Gastrocnemius medialis (tissue), 4 donors: Measurements from ENCODE around the gene SH2D4B. TPM values are rescaled to one million over a fixed set of nuclear protein-coding genes. Genes with fewer than 3 reads are reported as not detected.

Source experiments
- ATAC-seq, 2 donors: fragments of 150-250 bp; one replicate each; pipeline ENCODE4 v1.9.1; 2016
- DNase-seq, 2 donors: peaks; one replicate each; pipeline ENCODE4 v3.0.0-alpha.2; 2019
- H3K27ac ChIP-seq, 4 donors: fragments of 200-600 bp; sonication (generic); 1 replicate in 1 of 4; 2 replicates in 3 of 4; pipeline ENCODE4 v1.5.1; 2016 to 2018; ENCODE audit warnings: mild to moderate bottlenecking in 2 of 4, moderate library complexity in 1 of 4
- H3K27me3 ChIP-seq, 3 donors: fragments of 200-600 bp; sonication (generic) in 2 of 3; 1 replicate in 1 of 3; 2 replicates in 2 of 3; pipeline versions ENCODE4 v1.5.1 to v1.6.0; 2016 to 2019; ENCODE audit warnings: mild to moderate bottlenecking in 1 of 3, moderate library complexity in 1 of 3
- H3K36me3 ChIP-seq, 2 donors: fragments of 200-600 bp; sonication (generic) in 1 of 2; one replicate each; pipeline ENCODE4 v1.5.1; 2017 to 2018
- H3K4me1 ChIP-seq, 2 donors: fragments of 200-600 bp; sonication (generic) in 1 of 2; one replicate each; pipeline ENCODE4 v1.5.1; 2016 to 2017; ENCODE audit warnings: mild to moderate bottlenecking in 2 of 2
- H3K4me3 ChIP-seq, 4 donors: fragments of 200-600 bp; sonication (generic) in 3 of 4; 1 replicate in 1 of 4; 2 replicates in 3 of 4; pipeline ENCODE4 v1.5.1; 2016 to 2019; ENCODE audit warnings: mild to moderate bottlenecking in 2 of 4
- H3K9me3 ChIP-seq, 3 donors: fragments of 200-600 bp; sonication (generic) in 2 of 3; 1 replicate in 1 of 3; 2 replicates in 2 of 3; pipeline ENCODE4 v1.5.1; 2016 to 2019
- CTCF ChIP-seq, 5 experiments: fragments of 450-650 bp in 3 of 5; fragments of 200-600 bp in 2 of 5; sonication (generic) in 2 of 5; IDR thresholded peaks in 4 of 5; conservative IDR thresholded peaks in 1 of 5; 1 replicate in 4 of 5; 2 replicates in 1 of 5; pipeline ENCODE4 v1.5.1; 2016 to 2019; ENCODE audit warnings: antibody characterized with exemption in 5 of 5, mild to moderate bottlenecking in 3 of 5, moderate library complexity in 3 of 5
- POLR2A ChIP-seq, 2 donors: fragments of 450-650 bp; IDR thresholded peaks; one replicate each; pipeline ENCODE4 v1.6.1; 2017; ENCODE audit warnings: antibody characterized with exemption in 2 of 2, mild to moderate bottlenecking in 2 of 2, moderate library complexity in 2 of 2
- in situ Hi-C, 4 donors: fragments of 200-750 bp; cut with MboI; loops; one replicate each; pipeline versions ENCODE4 v1.15.0 to v1.8.0; 2017; ENCODE audit warnings: low sequenced_read_pairs in 4 of 4
- intact Hi-C: fragments of 100-400 bp; cut with DNase I; formaldehyde crosslinking; loops from one replicate; pipeline ENCODE4 v1.15.1; 2023; ENCODE audit warnings: low total_unique reads
- total RNA-seq, 4 donors: library from RNA; depleted of rRNA; stranded (reverse); fragments of >200 nt; gene quantifications; one replicate each; pipeline versions ENCODE4 v1.1.0 to v1.2.3, GENCODE V29; 2016

Gene SH2D4B
- total RNA-seq, 4 donors from 2014 or later: not detected

- Histone ChIP-seq H3K27ac (no peak overlapping the region), H3K4me3 (no peak overlapping the region), H3K9me3 (no peaks in the 10 kb centered on the region), H3K4me1 (no peaks in the 10 kb centered on the region), H3K36me3 (no peaks in the 10 kb centered on the region), H3K27me3 (no peaks in the 10 kb centered on the region)
- in situ Hi-C loops (no loop called here), intact Hi-C loops (no loop called here)
- no peak for TF ChIP-seq CTCF (IDR thresholded peaks at IDR 0.05 in 4 of 5, conservative IDR thresholded peaks at IDR 0.05 in 1 of 5)
- no peak for TF ChIP-seq POLR2A (IDR thresholded peaks at IDR 0.05)
- no peak for DNase-seq
- no peak for ATAC-seq
Observed at GRCh38 chr10:80630324-80630723, 92.6 kb downstream of the SH2D4B start.

- Histone ChIP-seq H3K9me3 (no peaks in the 10 kb centered on the region), H3K36me3 (no peaks in the 10 kb centered on the region), H3K4me1 (no peaks in the 10 kb centered on the region), H3K27ac (no peak overlapping the region), H3K27me3 (no peaks in the 10 kb centered on the region), H3K4me3 (no peak overlapping the region)
- intact Hi-C loops: no loop called here
- in situ Hi-C loops: no loop called here
- TF ChIP-seq CTCF (IDR thresholded peaks at IDR 0.05 in 4 of 5, conservative IDR thresholded peaks at IDR 0.05 in 1 of 5) (no peak), POLR2A (IDR thresholded peaks at IDR 0.05) (no peak)
- ATAC-seq (no peak), DNase-seq (no peak)
Observed at GRCh38 chr10:80632742-80633141, 95.0 kb downstream of the SH2D4B start.

- in situ Hi-C loops: no loop called here
Observed at GRCh38 chr10:80633383-80633860, 95.7 kb downstream of the SH2D4B start.

GRCh38 chr10:80633910-80634309 is 96.2 kb downstream of the SH2D4B start:
- H3K4me3 ChIP-seq: no peak overlapping the region
- no peak overlapping the region for H3K27ac ChIP-seq
- ATAC-seq (no peak), DNase-seq (no peak)
- intact Hi-C loops (no loop called here), in situ Hi-C loops (no loop called here)
- no peaks in the 10 kb centered on the region for H3K4me1 ChIP-seq
- no peaks in the 10 kb centered on the region for H3K9me3 ChIP-seq
- TF ChIP-seq CTCF (IDR thresholded peaks at IDR 0.05 in 4 of 5, conservative IDR thresholded peaks at IDR 0.05 in 1 of 5) (no peak), POLR2A (IDR thresholded peaks at IDR 0.05) (no peak)
- no peaks in the 10 kb centered on the region for H3K36me3 ChIP-seq
- H3K27me3 ChIP-seq: no peaks in the 10 kb centered on the region

More at GRCh38 chr10:80633383-80633860, 95.7 kb downstream of the SH2D4B start:
- intact Hi-C loops: no loop called here
- Histone ChIP-seq H3K36me3 (no peaks in the 10 kb centered on the region), H3K27ac (no peak overlapping the region), H3K27me3 (no peaks in the 10 kb centered on the region), H3K9me3 (no peaks in the 10 kb centered on the region), H3K4me1 (no peaks in the 10 kb centered on the region), H3K4me3 (no peak overlapping the region)
- DNase-seq (no peak), ATAC-seq (no peak)
- TF ChIP-seq CTCF (IDR thresholded peaks at IDR 0.05 in 4 of 5, conservative IDR thresholded peaks at IDR 0.05 in 1 of 5): no peak
- no peak for TF ChIP-seq POLR2A (IDR thresholded peaks at IDR 0.05)

- H3K27ac ChIP-seq: no peak overlapping the region
- no peak overlapping the region for H3K4me3 ChIP-seq
- ATAC-seq: no peak
- DNase-seq: no peak
- H3K4me1 ChIP-seq: no peaks in the 10 kb centered on the region
- H3K36me3 ChIP-seq: no peaks in the 10 kb centered on the region
- H3K27me3 ChIP-seq: no peaks in the 10 kb centered on the region
- TF ChIP-seq POLR2A (IDR thresholded peaks at IDR 0.05) (no peak), CTCF (IDR thresholded peaks at IDR 0.05 in 4 of 5, conservative IDR thresholded peaks at IDR 0.05 in 1 of 5) (no peak)
- H3K9me3 ChIP-seq: no peaks in the 10 kb centered on the region
- intact Hi-C loops: no loop called here
- in situ Hi-C loops: no loop called here
Observed at GRCh38 chr10:80642661-80643060, 105.0 kb downstream of the SH2D4B start.
